MM.1S (cell line): ENCODE data around the gene TCP11.

ENCODE experiments used
- DNase-seq: peaks from one replicate; pipeline ENCODE4 v3.0.0-alpha.2; 2015
- H2AFZ ChIP-seq: fragments of 300-600 bp; sonication (generic); 2 replicates; pipeline ENCODE4 v1.6.0; 2016; ENCODE audit warnings: antibody characterized with exemption, low read length
- H3F3A ChIP-seq: fragments of 300-600 bp; sonication (generic); 2 replicates; pipeline ENCODE4 v1.6.1; 2016; ENCODE audit warnings: mild to moderate bottlenecking, antibody characterized with exemption, low read length, moderate library complexity, mixed read lengths; ENCODE audit not compliant: insufficient read depth
- H3K27ac ChIP-seq: fragments of 300-600 bp; sonication (generic); 2 replicates; pipeline ENCODE4 v1.5.1; 2016; ENCODE audit warnings: mild to moderate bottlenecking, low read length
- H3K27me3 ChIP-seq: fragments of 300-600 bp; sonication (generic); replicated peaks from 2 replicates; pipeline ENCODE4 v1.6.0; 2016; ENCODE audit warnings: low read length; ENCODE audit not compliant: insufficient read depth
- H3K36me3 ChIP-seq: fragments of 300-600 bp; sonication (generic); replicated peaks from 2 replicates; pipeline ENCODE4 v1.6.1; 2016; ENCODE audit warnings: mild to moderate bottlenecking, low read length, mixed read lengths; ENCODE audit not compliant: insufficient read depth
- H3K4me1 ChIP-seq: fragments of 300-600 bp; sonication (generic); 2 replicates; pipeline ENCODE4 v1.6.1; 2016; ENCODE audit warnings: low read length, mixed read lengths
- H3K4me2 ChIP-seq: fragments of 300-600 bp; sonication (generic); 2 replicates; pipeline ENCODE4 v1.6.0; 2016; ENCODE audit warnings: low read depth, low read length
- H3K4me3 ChIP-seq: fragments of 300-600 bp; sonication (generic); 2 replicates; pipeline ENCODE4 v1.5.1; 2016; ENCODE audit warnings: low read length, mixed read lengths
- H3K79me2 ChIP-seq: fragments of 300-600 bp; sonication (generic); 2 replicates; pipeline ENCODE4 v1.6.1; 2016; ENCODE audit warnings: mixed run types, low read length, mixed read lengths
- H3K9ac ChIP-seq: fragments of 300-600 bp; sonication (generic); 2 replicates; pipeline ENCODE4 v1.6.1; 2016; ENCODE audit warnings: low read length, mixed read lengths
- H3K9me2 ChIP-seq: fragments of 300-600 bp; sonication (generic); replicated peaks from 2 replicates; pipeline ENCODE4 v1.6.1; 2016; ENCODE audit warnings: mild to moderate bottlenecking, low read length, mixed read lengths; ENCODE audit not compliant: insufficient read depth
- H3K9me3 ChIP-seq: fragments of 300-600 bp; sonication (generic); replicated peaks from 2 replicates; pipeline ENCODE4 v1.6.1; 2016; ENCODE audit warnings: mild to moderate bottlenecking, low read length, mixed read lengths; ENCODE audit not compliant: insufficient read depth
- H4K20me1 ChIP-seq: fragments of 300-600 bp; sonication (generic); 2 replicates; pipeline ENCODE4 v1.6.1; 2016; ENCODE audit warnings: mild to moderate bottlenecking, low read length, moderate library complexity, mixed read lengths; ENCODE audit not compliant: insufficient read depth
- CTCF ChIP-seq: fragments of 300-600 bp; sonication (generic); IDR thresholded peaks from 2 replicates; pipeline ENCODE4 v1.5.1; 2016; ENCODE audit warnings: antibody characterized with exemption, low read length, mixed read lengths
- EZH2 ChIP-seq: fragments of 300-600 bp; sonication (generic); optimal IDR thresholded peaks from 2 replicates; pipeline ENCODE3; 2017; ENCODE audit warnings: low read depth, mild to moderate bottlenecking, antibody characterized with exemption, low read length, mixed read lengths
- EZH2phosphoT487 ChIP-seq: fragments of 300-600 bp; sonication (generic); IDR thresholded peaks from 2 replicates; pipeline ENCODE4 v1.6.1; 2018; ENCODE audit warnings: antibody characterized with exemption, low read length

TCP11 gene

DNA sequence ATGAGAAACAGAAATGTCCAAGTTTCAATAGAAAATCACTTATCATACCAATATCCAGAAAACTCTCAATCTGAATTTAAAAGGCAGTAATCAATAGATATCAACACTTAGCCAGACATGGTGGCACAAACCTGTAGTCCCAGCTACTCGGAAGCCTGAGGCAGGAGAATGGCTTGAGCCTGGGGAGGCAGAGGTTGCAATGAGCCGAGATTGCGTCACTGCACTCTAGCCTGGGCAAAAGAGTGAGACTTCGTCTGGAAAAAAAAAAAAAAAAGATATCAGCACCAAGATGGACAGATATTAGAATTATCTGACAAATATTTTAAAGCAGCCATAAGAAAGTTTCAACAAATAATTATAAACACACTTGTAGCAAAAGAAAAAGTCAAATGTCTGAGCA lies 47.0 kb downstream of the TCP11 start:
- Histone ChIP-seq H3K4me3 (no peak overlapping the region), H3K9me2 (no peaks in the 10 kb centered on the region), H4K20me1 (no peaks in the 10 kb centered on the region), H3K9me3 (no peaks in the 10 kb centered on the region), H3K4me2 (no peak overlapping the region), H3F3A (no peaks in the 10 kb centered on the region), H3K27me3 (no peaks in the 10 kb centered on the region), H3K9ac (no peak overlapping the region), H2AFZ (no peak overlapping the region), H3K4me1 (no peaks in the 10 kb centered on the region), H3K27ac (no peak overlapping the region), H3K36me3 (no peaks in the 10 kb centered on the region), H3K79me2 (no peaks in the 10 kb centered on the region)
- no peak for DNase-seq
- no peak for TF ChIP-seq EZH2
- no peak for TF ChIP-seq EZH2phosphoT487
- TF ChIP-seq CTCF, result no peak

DNA sequence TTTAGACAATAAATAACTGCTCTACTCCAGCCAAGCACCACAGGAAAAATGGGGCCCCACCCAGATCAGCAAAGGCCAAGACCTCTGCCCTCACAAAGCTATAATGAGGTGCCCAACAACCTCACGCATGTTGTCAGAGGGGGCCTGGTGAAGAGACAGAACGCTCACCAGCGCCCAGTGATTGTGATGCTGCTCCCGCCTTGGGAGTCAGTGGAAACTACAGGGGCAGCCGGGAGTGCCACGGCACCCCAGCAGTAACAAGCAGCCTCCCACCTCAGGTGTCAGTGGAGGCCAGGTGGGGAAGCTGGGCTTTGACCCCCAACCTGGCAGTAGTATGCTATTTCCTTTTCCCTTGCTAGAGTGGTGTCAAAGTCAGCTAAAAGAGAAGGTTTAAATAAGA lies 47.4 kb downstream of the TCP11 start:
- DNase-seq, result no peak
- H3K4me2 ChIP-seq, result no peak overlapping the region
- no peak overlapping the region for H3K4me3 ChIP-seq
- H2AFZ ChIP-seq, result no peak overlapping the region
- TF ChIP-seq EZH2phosphoT487 (no peak), EZH2 (no peak), CTCF (no peak)
- no peaks in the 10 kb centered on the region for H3F3A ChIP-seq
- no peaks in the 10 kb centered on the region for H3K9me3 ChIP-seq
- no peaks in the 10 kb centered on the region for H3K9me2 ChIP-seq
- H3K27ac ChIP-seq, result no peak overlapping the region
- no peaks in the 10 kb centered on the region for H3K4me1 ChIP-seq
- H3K9ac ChIP-seq, result no peak overlapping the region
- no peaks in the 10 kb centered on the region for H4K20me1 ChIP-seq
- no peaks in the 10 kb centered on the region for H3K79me2 ChIP-seq
- H3K27me3 ChIP-seq, result no peaks in the 10 kb centered on the region
- no peaks in the 10 kb centered on the region for H3K36me3 ChIP-seq

DNA sequence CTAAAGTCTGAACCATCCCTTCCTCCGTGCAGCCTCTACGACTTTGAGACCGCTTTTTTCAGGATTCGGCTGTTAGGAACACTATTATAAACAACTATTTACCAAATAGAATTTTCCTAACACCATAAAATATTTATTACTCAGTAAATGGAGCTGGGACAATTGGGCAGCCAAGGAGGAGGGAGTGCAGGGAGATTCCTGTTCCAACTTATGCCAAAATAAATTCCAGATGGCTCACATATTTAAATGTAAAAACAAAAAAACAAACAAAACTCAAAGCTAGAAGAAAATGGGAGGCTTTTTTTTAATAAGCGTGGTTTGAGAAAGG lies 48.1 kb downstream of the TCP11 start:
- no peak overlapping the region for H3K27ac ChIP-seq
- H3K4me2 ChIP-seq, result no peak overlapping the region

More for the DNA sequence above, 48.1 kb downstream of the TCP11 start:
- Histone ChIP-seq H3K4me3 (no peak overlapping the region), H3K4me1 (no peaks in the 10 kb centered on the region), H3K27me3 (no peaks in the 10 kb centered on the region), H2AFZ (no peak overlapping the region), H4K20me1 (no peaks in the 10 kb centered on the region), H3K79me2 (no peaks in the 10 kb centered on the region), H3K9me3 (no peaks in the 10 kb centered on the region), H3K36me3 (no peaks in the 10 kb centered on the region), H3K9me2 (no peaks in the 10 kb centered on the region), H3K9ac (no peak overlapping the region), H3F3A (no peaks in the 10 kb centered on the region)
- no peak for DNase-seq
- TF ChIP-seq EZH2phosphoT487 (no peak), EZH2 (no peak), CTCF (no peak)
